Measurements from ENCODE around the gene CAPN15.

DNA sequence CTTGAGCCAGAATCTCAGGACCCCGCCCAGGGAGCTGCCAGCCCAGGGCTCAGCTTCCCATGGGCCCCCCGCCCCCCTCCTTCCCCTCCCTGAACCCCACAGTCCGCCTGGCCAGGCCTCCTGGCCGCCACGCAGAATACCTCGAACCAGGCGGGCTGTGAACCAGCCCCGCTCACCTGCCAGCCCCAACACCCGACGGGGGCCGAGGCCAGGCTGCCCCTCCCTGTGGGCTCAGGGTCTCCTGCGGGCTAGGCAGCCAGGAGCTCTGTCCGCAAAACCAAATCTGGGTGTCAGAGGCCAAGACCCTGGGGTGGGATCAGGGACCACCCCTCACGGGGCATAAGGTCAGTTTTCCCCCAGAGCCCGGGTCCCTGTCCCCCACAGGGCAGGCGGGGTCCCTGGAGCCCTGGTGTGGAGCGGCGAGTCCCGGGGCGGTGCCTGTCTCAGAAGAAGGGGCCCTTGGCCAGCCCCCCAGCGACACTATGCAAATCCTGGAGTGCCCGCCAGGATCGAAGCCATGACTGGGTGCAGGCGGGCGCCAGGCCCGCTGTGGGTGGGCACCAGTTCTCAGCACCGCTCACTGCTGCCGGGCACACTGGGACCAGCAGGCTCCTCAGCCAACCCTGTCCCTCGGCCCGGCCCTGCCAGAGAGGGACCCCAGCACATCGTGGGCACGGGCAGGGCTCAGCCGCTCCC, 26.2 kb downstream of the CAPN15 start:
- TF ChIP-seq CTCF (IDR thresholded peaks at IDR 0.05; ENCODE audit: low read depth, low read length): no peak
- TF ChIP-seq POLR2A (IDR thresholded peaks at IDR 0.05; ENCODE audit: extremely low read depth, insufficient read length): no peak
